Panc1 (cell line): ENCODE measurements around the gene NYAP2. TPM values are rescaled to one million over a fixed set of nuclear protein-coding genes. Genes with fewer than 3 reads are reported as not detected.

Source experiments
- ATAC-seq: fragments of 200-7000 bp; cut with Tn5 transposase; 2 replicates; pipeline ENCODE4 v1.9.1; 2020; ENCODE audit warnings: mild to moderate bottlenecking, moderate library complexity
- BruUV-seq: library from RNA; stranded (reverse); fragments of 400-500 nt; replicated peaks from 2 replicates; lab custom pipeline; 2021; lab: Mats Ljungman, UMichigan
- CTCF ChIA-PET: fragments of 300-600 bp; sonication (Branson Sonifier 250); formaldehyde crosslinking; loops from one replicate; lab custom pipeline; 2022; ENCODE audit warnings: antibody characterized with exemption; lab: Charles Lee
- POLR2A ChIA-PET: fragments of 300-600 bp; sonication (Branson Sonifier 250); formaldehyde crosslinking; loops from one replicate; lab custom pipeline; 2022; ENCODE audit warnings: antibody characterized with exemption; lab: Charles Lee
- DNase-seq: peaks from one replicate; pipeline ENCODE4 v3.0.0-alpha.2; 2010; ENCODE audit warnings: low read depth, low spot score
- H3K27ac ChIP-seq: 2 replicates; pipeline ENCODE4 v1.5.1; 2011; ENCODE audit warnings: mild to moderate bottlenecking, low read length, inconsistent platforms
- H3K27me3 ChIP-seq: fragments of 200-500 bp; sonication (Bioruptor generic); 2 replicates; pipeline ENCODE4 v1.6.0; 2014; ENCODE audit warnings: low read length, inconsistent platforms; ENCODE audit not compliant: control insufficient read depth, insufficient read depth
- H3K36me3 ChIP-seq: fragments of 200-500 bp; sonication (Bioruptor generic); 2 replicates; pipeline ENCODE4 v1.5.1; 2014; ENCODE audit warnings: inconsistent platforms, mild to moderate bottlenecking, low read length, moderate library complexity; ENCODE audit not compliant: control insufficient read depth, insufficient read depth
- H3K4me1 ChIP-seq: 2 replicates; pipeline ENCODE4 v1.5.1; 2011; ENCODE audit warnings: inconsistent platforms, mild to moderate bottlenecking, low read length, moderate library complexity; ENCODE audit not compliant: control insufficient read depth, insufficient read depth
- H3K4me3 ChIP-seq, 2 experiments: 2 replicates each; pipeline ENCODE4 v1.5.1; 2011 to 2012; ENCODE audit warnings: low read depth in 2 of 2, low read length in 2 of 2, mild to moderate bottlenecking in 2 of 2, inconsistent platforms in 1 of 2, moderate library complexity in 1 of 2
- H3K9me3 ChIP-seq: fragments of 200-500 bp; sonication (Bioruptor generic); 2 replicates; pipeline ENCODE4 v1.5.1; 2014; ENCODE audit warnings: low read depth, mild to moderate bottlenecking, inconsistent platforms, low read length, moderate library complexity; ENCODE audit not compliant: control insufficient read depth, insufficient read depth
- POLR2AphosphoS5 ChIP-seq: IDR thresholded peaks from 2 replicates; pipeline ENCODE4 v1.6.1; 2012; ENCODE audit warnings: mild to moderate bottlenecking, low read depth, low read length, moderate library complexity
- SIN3A ChIP-seq: IDR thresholded peaks from 2 replicates; pipeline ENCODE4 v1.6.1; 2012; ENCODE audit warnings: low read depth, mild to moderate bottlenecking, low read length, moderate library complexity, borderline replicate concordance; ENCODE audit not compliant: insufficient read depth
- TCF7L2 ChIP-seq: IDR thresholded peaks from 2 replicates; pipeline ENCODE4 v1.6.1; 2011; ENCODE audit warnings: mild to moderate bottlenecking, low read depth, low read length, inconsistent platforms
- in situ Hi-C: cut with HindIII; loops from 2 replicates; pipeline ENCODE4 v1.10.0; 2016; ENCODE audit warnings: low sequenced_read_pairs, low pct_unique_long_range_greater_than_20kb
- intact Hi-C: fragments of 100-400 bp; cut with micrococcal nuclease; formaldehyde crosslinking; loops from one replicate; pipeline ENCODE4 v1.10.0; 2022; ENCODE audit not compliant: unreplicated experiment
- total RNA-seq: library from RNA; stranded (reverse); gene quantifications from one replicate; pipeline ENCODE4 v1.2.1, GENCODE V29; 2021; ENCODE audit not compliant: unreplicated experiment
- TF ChIP-seq, protein P1 (sequence below), 2 experiments: IDR thresholded peaks; 2 replicates each; pipeline ENCODE4 v1.6.1; 2011 to 2012; ENCODE audit warnings: low read depth in 2 of 2, control low read depth in 1 of 2, low read length in 1 of 2, mild to moderate bottlenecking in 1 of 2, moderate library complexity in 1 of 2; ENCODE audit not compliant: insufficient read depth in 1 of 2
- TF ChIP-seq, protein P2 (sequence below): fragments of 450-650 bp; IDR thresholded peaks from 2 replicates; pipeline ENCODE4 v1.5.1; 2017; ENCODE audit warnings: mild to moderate bottlenecking

The NYAP2 gene
- total RNA-seq, 1 experiment from 2014 or later: not detected

DNA sequence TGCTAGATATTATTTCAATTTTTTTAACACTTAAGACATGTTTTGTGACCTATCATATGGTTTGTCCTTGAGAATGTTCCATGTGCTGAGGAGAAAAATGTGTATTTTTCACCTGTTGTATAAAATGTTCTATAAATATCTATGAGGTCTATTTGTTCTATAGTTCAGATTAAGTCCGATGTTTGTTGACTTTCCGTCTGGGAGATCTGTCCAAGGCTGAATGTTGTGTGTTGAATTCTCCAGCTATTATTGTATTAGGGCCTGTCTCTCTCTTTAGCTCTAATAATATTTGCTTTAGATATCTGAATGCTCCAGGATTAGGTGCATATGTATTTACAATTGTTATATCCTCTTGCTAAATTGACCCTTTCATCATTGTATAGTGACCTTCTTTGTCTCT, 144.1 kb downstream of the NYAP2 start:
- no peak for DNase-seq
- intact Hi-C loops: no loop called here
- ChIA-PET POLR2A (no interaction called here), CTCF (no interaction called here)
- H3K4me3 ChIP-seq: no peak overlapping the region
- ATAC-seq: no peak
- TF ChIP-seq TCF7L2: no peak
- no peaks in the 10 kb centered on the region for H3K9me3 ChIP-seq
- no peaks in the 10 kb centered on the region for H3K36me3 ChIP-seq
- no peaks in the 10 kb centered on the region for H3K27me3 ChIP-seq
- no TSS peak for BruUV-seq
- in situ Hi-C loops: no loop called here
- no peaks in the 10 kb centered on the region for H3K4me1 ChIP-seq
- no peak overlapping the region for H3K27ac ChIP-seq

DNA sequence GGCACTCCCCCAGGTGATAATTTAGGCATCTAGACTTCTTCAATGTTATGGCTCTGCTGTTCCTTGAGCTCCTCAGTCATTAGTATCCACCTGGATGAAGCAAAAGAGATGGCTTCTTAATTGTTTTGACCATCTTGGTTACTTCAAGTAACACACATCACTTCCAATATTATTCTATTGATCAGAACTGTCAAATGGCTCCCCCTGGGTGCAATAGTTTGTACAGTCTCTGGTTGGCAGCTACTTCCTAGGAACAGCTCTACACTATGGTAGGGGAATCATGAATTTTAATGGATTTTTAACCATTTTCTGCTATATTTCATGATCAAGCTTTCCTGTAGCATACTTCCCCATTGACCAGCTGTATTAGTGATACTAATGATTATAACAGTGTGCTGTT, 157.0 kb downstream of the NYAP2 start:
- CTCF ChIA-PET: no interaction called here
- no TSS peak for BruUV-seq
- no peak overlapping the region for H3K4me3 ChIP-seq
- H3K9me3 ChIP-seq: no peaks in the 10 kb centered on the region
- no peaks in the 10 kb centered on the region for H3K36me3 ChIP-seq
- H3K27me3 ChIP-seq: no peaks in the 10 kb centered on the region
- DNase-seq: no peak
- no peak for ATAC-seq
- TF ChIP-seq, protein P1, sequence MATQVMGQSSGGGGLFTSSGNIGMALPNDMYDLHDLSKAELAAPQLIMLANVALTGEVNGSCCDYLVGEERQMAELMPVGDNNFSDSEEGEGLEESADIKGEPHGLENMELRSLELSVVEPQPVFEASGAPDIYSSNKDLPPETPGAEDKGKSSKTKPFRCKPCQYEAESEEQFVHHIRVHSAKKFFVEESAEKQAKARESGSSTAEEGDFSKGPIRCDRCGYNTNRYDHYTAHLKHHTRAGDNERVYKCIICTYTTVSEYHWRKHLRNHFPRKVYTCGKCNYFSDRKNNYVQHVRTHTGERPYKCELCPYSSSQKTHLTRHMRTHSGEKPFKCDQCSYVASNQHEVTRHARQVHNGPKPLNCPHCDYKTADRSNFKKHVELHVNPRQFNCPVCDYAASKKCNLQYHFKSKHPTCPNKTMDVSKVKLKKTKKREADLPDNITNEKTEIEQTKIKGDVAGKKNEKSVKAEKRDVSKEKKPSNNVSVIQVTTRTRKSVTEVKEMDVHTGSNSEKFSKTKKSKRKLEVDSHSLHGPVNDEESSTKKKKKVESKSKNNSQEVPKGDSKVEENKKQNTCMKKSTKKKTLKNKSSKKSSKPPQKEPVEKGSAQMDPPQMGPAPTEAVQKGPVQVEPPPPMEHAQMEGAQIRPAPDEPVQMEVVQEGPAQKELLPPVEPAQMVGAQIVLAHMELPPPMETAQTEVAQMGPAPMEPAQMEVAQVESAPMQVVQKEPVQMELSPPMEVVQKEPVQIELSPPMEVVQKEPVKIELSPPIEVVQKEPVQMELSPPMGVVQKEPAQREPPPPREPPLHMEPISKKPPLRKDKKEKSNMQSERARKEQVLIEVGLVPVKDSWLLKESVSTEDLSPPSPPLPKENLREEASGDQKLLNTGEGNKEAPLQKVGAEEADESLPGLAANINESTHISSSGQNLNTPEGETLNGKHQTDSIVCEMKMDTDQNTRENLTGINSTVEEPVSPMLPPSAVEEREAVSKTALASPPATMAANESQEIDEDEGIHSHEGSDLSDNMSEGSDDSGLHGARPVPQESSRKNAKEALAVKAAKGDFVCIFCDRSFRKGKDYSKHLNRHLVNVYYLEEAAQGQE (IDR thresholded peaks at IDR 0.05; ENCODE audit: insufficient read depth in 1 of 2, low read depth in 2 of 2, low read length in 1 of 2): no peak
- TF ChIP-seq TCF7L2: no peak
- no peak for TF ChIP-seq SIN3A
- TF ChIP-seq, protein P2, sequence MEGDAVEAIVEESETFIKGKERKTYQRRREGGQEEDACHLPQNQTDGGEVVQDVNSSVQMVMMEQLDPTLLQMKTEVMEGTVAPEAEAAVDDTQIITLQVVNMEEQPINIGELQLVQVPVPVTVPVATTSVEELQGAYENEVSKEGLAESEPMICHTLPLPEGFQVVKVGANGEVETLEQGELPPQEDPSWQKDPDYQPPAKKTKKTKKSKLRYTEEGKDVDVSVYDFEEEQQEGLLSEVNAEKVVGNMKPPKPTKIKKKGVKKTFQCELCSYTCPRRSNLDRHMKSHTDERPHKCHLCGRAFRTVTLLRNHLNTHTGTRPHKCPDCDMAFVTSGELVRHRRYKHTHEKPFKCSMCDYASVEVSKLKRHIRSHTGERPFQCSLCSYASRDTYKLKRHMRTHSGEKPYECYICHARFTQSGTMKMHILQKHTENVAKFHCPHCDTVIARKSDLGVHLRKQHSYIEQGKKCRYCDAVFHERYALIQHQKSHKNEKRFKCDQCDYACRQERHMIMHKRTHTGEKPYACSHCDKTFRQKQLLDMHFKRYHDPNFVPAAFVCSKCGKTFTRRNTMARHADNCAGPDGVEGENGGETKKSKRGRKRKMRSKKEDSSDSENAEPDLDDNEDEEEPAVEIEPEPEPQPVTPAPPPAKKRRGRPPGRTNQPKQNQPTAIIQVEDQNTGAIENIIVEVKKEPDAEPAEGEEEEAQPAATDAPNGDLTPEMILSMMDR: no peak
- TF ChIP-seq POLR2AphosphoS5: no peak
- in situ Hi-C loops (no loop called here), intact Hi-C loops (no loop called here)
- H3K4me1 ChIP-seq: no peaks in the 10 kb centered on the region
- POLR2A ChIA-PET: no interaction called here
- H3K27ac ChIP-seq: no peak overlapping the region

DNA sequence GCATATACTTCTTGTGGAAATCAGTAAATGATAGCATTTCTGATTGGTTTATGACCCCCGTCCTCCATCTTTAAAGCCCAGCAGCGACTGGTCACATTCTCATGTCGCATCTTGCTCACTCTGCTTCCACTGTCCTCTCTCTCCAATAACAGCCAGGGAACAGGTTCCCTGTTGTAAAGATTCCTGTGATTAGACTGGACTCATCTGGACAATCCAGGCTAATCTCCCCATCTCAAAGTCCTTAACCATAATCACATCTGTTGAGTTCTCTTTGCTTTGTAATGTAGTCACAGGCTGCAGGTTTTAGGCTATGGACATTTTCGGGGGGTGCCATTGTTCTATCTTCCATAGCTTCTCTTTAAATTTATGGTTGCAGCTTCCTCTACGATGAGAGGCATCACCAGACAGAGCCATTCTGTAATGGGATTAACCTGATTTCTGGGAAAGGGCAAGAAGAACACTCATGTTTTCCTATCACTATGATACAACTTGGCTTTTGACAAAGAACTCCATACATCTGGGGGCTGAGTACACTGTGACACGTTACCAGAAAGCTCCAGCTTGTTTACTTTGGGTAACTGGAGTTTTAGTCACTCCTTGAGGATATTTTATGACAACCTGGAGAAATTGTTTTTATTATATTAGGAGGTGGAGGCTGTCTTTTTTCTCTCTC, 159.0 kb downstream of the NYAP2 start:
- Histone ChIP-seq H3K27ac (no peak overlapping the region), H3K27me3 (no peaks in the 10 kb centered on the region), H3K4me3 (no peak overlapping the region), H3K9me3 (no peaks in the 10 kb centered on the region), H3K4me1 (no peaks in the 10 kb centered on the region), H3K36me3 (no peaks in the 10 kb centered on the region)
- no peak for TF ChIP-seq POLR2AphosphoS5
- no peak for TF ChIP-seq TCF7L2
- TF ChIP-seq, protein P2: no peak
- TF ChIP-seq, protein P1 (IDR thresholded peaks at IDR 0.05; ENCODE audit: insufficient read depth in 1 of 2, low read depth in 2 of 2, low read length in 1 of 2): no peak
- no peak for TF ChIP-seq SIN3A
- POLR2A ChIA-PET: no interaction called here
- intact Hi-C loops (no loop called here), in situ Hi-C loops (no loop called here)
- CTCF ChIA-PET: no interaction called here
- ATAC-seq (no peak), DNase-seq (no peak)
- BruUV-seq: no TSS peak
